HEK293T (cell line): Measurements from ENCODE around the gene BACH1.
"Not testable (repeated sequence)": the region's sequence is repeated elsewhere in the genome, so short reads cannot be mapped to it uniquely, and the experiment has no call there.

Source experiments
- CTCF ChIA-PET: fragments of 350-600 bp; formaldehyde crosslinking; extraction: SDS; loops from one replicate; lab custom pipeline; 2021; ENCODE audit warnings: antibody characterized with exemption, inconsistent platforms; lab: Yijun Ruan, JAX
- POLR2A ChIA-PET: fragments of 350-600 bp; formaldehyde crosslinking; extraction: SDS; loops from one replicate; lab custom pipeline; 2020; ENCODE audit warnings: antibody characterized with exemption, inconsistent platforms; lab: Yijun Ruan, JAX
- DNase-seq: peaks from one replicate; pipeline ENCODE4 v3.0.0; 2012; ENCODE audit warnings: mixed read lengths; ENCODE audit errors: extremely low spot score
- ARNT ChIP-seq: fragments of 450-650 bp; IDR thresholded peaks from 2 replicates; pipeline ENCODE4 v1.6.1; 2017; ENCODE audit warnings: mild to moderate bottlenecking
- BHLHE40 ChIP-seq: fragments of 450-650 bp; IDR thresholded peaks from 2 replicates; pipeline ENCODE4 v1.6.1; 2016; ENCODE audit warnings: mild to moderate bottlenecking, moderate library complexity, borderline replicate concordance
- CTBP1 ChIP-seq: fragments of 450-650 bp; IDR thresholded peaks from 2 replicates; pipeline ENCODE4 v1.6.1; 2016; ENCODE audit warnings: borderline replicate concordance
- ELF4 ChIP-seq: fragments of 450-650 bp; IDR thresholded peaks from 2 replicates; pipeline ENCODE4 v1.6.1; 2017; ENCODE audit warnings: antibody characterized with exemption
- FOXA1 ChIP-seq: fragments of 450-650 bp; IDR thresholded peaks from 2 replicates; pipeline ENCODE4 v1.6.1; 2016; ENCODE audit warnings: mild to moderate bottlenecking
- FOXK2 ChIP-seq: fragments of 450-650 bp; IDR thresholded peaks from 2 replicates; pipeline ENCODE4 v1.6.1; 2016; ENCODE audit warnings: mild to moderate bottlenecking
- FOXM1 ChIP-seq: fragments of 450-650 bp; IDR thresholded peaks from 2 replicates; pipeline ENCODE4 v1.6.1; 2017; ENCODE audit warnings: mild to moderate bottlenecking, borderline replicate concordance
- HDGF ChIP-seq: fragments of 450-650 bp; IDR thresholded peaks from 2 replicates; pipeline ENCODE4 v1.6.1; 2017; ENCODE audit warnings: antibody characterized with exemption, borderline replicate concordance
- L3MBTL2 ChIP-seq: fragments of 450-650 bp; conservative IDR thresholded peaks from 2 replicates; pipeline ENCODE4 v1.6.1; 2016; ENCODE audit warnings: mild to moderate bottlenecking
- LEF1 ChIP-seq: fragments of 450-650 bp; IDR thresholded peaks from 2 replicates; pipeline ENCODE4 v1.6.1; 2017; ENCODE audit warnings: mild to moderate bottlenecking, borderline replicate concordance
- NFRKB ChIP-seq: fragments of 450-650 bp; IDR thresholded peaks from 2 replicates; pipeline ENCODE4 v1.6.1; 2016; ENCODE audit warnings: mild to moderate bottlenecking, moderate library complexity
- PKNOX1 ChIP-seq: fragments of 450-650 bp; IDR thresholded peaks from 2 replicates; pipeline ENCODE4 v1.6.1; 2016
- SP1 ChIP-seq: fragments of 450-650 bp; IDR thresholded peaks from 2 replicates; pipeline ENCODE4 v1.6.1; 2017
- SUZ12 ChIP-seq: fragments of 450-650 bp; IDR thresholded peaks from 2 replicates; pipeline ENCODE4 v1.6.1; 2016; ENCODE audit warnings: mild to moderate bottlenecking
- TARDBP ChIP-seq: fragments of 450-650 bp; IDR thresholded peaks from 2 replicates; pipeline ENCODE4 v1.6.1; 2016
- ZNF384 ChIP-seq: fragments of 450-650 bp; IDR thresholded peaks from 2 replicates; pipeline ENCODE4 v1.6.1; 2016

The BACH1 gene

GRCh38 chr21:29271927-29272333, 26.8 kb upstream of the BACH1 start:
- no peak for DNase-seq
- TF ChIP-seq ARNT, result no peak
- TF ChIP-seq ELF4, result no peak
- TF ChIP-seq PKNOX1, result no peak
- TF ChIP-seq HDGF, result no peak
- no peak for TF ChIP-seq TARDBP
- no peak for TF ChIP-seq NFRKB
- no peak for TF ChIP-seq SUZ12
- no peak for TF ChIP-seq SP1
- TF ChIP-seq L3MBTL2, result no peak
- no peak for TF ChIP-seq FOXK2
- TF ChIP-seq FOXM1, result no peak
- no peak for TF ChIP-seq LEF1
- TF ChIP-seq ZNF384, result no peak
- TF ChIP-seq BHLHE40, result no peak
- no peak for TF ChIP-seq CTBP1
- no peak for TF ChIP-seq FOXA1
- ChIA-PET POLR2A (interaction anchor here (0.6 kb wide), 1 partner anchor 25 kb away, joined by 3 read pairs; no protein-coding TSS in a partner anchor), CTCF (no interaction called here)

- TF ChIP-seq HDGF, result no peak
- ChIA-PET POLR2A (no interaction called here), CTCF (no interaction called here)
- no peak for DNase-seq
Observed at GRCh38 chr21:29277442-29277841, 21.3 kb upstream of the BACH1 start.

- TF ChIP-seq HDGF (no peak), NFRKB (no peak), PKNOX1 (no peak), FOXM1 (no peak), FOXA1 (no peak), CTBP1 (no peak), BHLHE40 (no peak), ELF4 (no peak), TARDBP (no peak), SP1 (no peak), LEF1 (no peak), ARNT (no peak), ZNF384 (no peak), FOXK2 (no peak), L3MBTL2 (no peak), SUZ12 (no peak)
- POLR2A ChIA-PET, result no interaction called here
- CTCF ChIA-PET, result no interaction called here
- no peak for DNase-seq
Observed at GRCh38 chr21:29279558-29279957, 19.2 kb upstream of the BACH1 start.

GRCh38 chr21:29281801-29282200, 16.9 kb upstream of the BACH1 start:
- POLR2A ChIA-PET, DNase-seq, CTCF ChIA-PET: not testable (repeated sequence)

GRCh38 chr21:29287383-29287782, 11.3 kb upstream of the BACH1 start:
- TF ChIP-seq BHLHE40 (no peak), LEF1 (no peak), TARDBP (no peak), NFRKB (no peak), HDGF (no peak), ARNT (no peak), ELF4 (no peak)
- no peak for DNase-seq
- ChIA-PET POLR2A (interaction anchor here (1.1 to 1.4 kb wide), 2 partner anchors 11 to 12 kb away, joined by 3 to 5 read pairs; partner anchors contain the start of gene BACH1), CTCF (no interaction called here)

GRCh38 chr21:29288239-29288638, 10.5 kb upstream of the BACH1 start:
- no peak for DNase-seq
- ChIA-PET CTCF (no interaction called here), POLR2A (interaction anchor here (1.2 kb wide), 1 partner anchor 9 kb away, joined by 4 read pairs; no protein-coding TSS in a partner anchor)
- TF ChIP-seq PKNOX1 (no peak), FOXA1 (no peak), FOXK2 (no peak), ELF4 (no peak), SP1 (no peak), ZNF384 (no peak), FOXM1 (no peak), L3MBTL2 (no peak), TARDBP (no peak), HDGF (no peak), SUZ12 (no peak)

- POLR2A ChIA-PET, result interaction anchor here (1.2 kb wide), 1 partner anchor 8 kb away, joined by 4 read pairs; no protein-coding TSS in a partner anchor
Observed at GRCh38 chr21:29289317-29289716, 9.4 kb upstream of the BACH1 start.

More at GRCh38 chr21:29289317-29289716, 9.4 kb upstream of the BACH1 start:
- CTCF ChIA-PET, result no interaction called here
- TF ChIP-seq SP1 (no peak), HDGF (no peak), PKNOX1 (no peak), SUZ12 (no peak), ZNF384 (no peak), BHLHE40 (no peak), FOXM1 (no peak), LEF1 (no peak), CTBP1 (no peak), FOXK2 (no peak), L3MBTL2 (no peak), FOXA1 (no peak), NFRKB (no peak), ELF4 (no peak), ARNT (no peak), TARDBP (no peak)
- DNase-seq, result no peak
